NCI-H2029 (cell line): Measurements from ENCODE around the gene PKN3.
"Not testable (repeated sequence)": the region's sequence is repeated elsewhere in the genome, so short reads cannot be mapped to it uniquely, and the experiment has no call there.

Experiments used
- DNase-seq: peaks from one replicate; lab custom pipeline; 2025; lab: John Stamatoyannopoulos, UW

PKN3 gene

GRCh38 chr9:128702445-128702948, at the start of gene PKN3:
Gene PKN3, plus strand, starts transcription at chr9:128702503. Its CDS starts 413 bp downstream, at chr9:128702916.
- DNase-seq, result peak; percentile 53

- DNase-seq, result no peak
Measured at GRCh38 chr9:128653908-128654307, 48.4 kb upstream of the PKN3 start.

DNA sequence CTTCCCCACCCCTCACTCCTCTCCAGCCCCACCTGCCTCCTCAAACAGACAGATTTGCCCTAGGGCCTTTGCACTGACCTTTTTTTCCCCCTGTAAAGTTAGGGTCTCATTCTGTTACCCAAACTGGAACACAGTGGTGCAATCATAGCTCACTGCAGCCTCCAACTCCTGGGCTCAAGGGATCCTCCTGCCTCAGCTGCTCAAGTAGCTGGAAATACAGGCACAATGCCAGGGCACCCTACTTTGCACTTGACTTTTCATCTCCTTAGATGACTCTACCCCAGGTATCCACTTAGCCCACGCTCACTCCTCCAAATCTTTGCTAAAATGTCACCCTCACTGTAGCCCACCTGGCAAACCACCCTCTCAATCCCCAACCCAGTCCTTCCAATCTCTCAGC, 47.8 kb upstream of the PKN3 start:
- DNase-seq, result no peak

DNA sequence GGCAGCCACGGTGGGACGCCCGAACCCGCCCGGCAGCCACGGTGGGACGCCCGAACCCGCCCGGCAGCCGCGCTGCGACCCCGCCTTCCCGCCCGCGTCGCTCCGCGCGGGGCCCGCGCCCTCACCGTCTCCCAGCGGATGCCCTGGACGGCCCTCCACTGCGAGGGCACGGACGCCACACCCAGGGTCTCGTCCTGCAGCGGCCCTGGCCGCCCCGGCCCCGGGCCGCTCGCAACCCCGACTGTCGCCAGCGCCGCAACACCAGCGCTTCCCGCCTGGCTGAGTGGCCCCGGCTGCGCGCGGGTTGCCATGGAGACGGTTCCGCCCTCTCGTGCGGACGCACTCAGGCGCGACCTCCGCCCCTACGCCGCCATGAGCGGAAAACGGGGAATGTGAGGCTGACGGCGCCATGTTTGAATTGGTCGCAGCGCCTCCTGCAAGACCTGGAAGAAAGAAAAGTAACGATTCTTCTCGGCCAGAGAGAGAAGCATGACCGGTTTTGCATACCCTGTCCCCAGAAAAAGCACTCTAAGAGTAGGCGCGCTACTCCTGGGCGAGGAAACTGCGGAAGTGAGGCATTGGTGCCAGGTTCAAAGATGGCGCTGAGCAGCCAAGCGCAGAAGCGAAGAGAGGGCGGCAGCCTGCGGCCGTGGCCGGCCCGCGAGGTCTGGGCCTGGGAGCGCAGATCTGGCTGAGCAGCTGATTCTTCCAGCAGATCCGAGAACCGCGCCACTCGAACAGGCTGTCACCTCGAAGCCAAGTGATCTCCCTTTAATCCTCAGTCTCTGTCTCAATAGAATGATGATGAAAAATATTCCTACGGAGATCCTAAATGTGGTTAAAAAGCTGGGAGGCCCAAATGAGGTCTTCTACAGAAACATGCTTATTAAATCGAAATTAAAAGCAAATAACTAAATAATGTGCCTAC, 45.6 kb upstream of the PKN3 start, which contains the start of gene DYNC2I2:
Gene DYNC2I2 (minus strand): TSS at position 432 of the 928 bp plus-strand sequence. CDS start 121 bp downstream, at position 311.
- peak; percentile 89 for DNase-seq

- DNase-seq, result no peak
Measured at GRCh38 chr9:128657344-128657704, 45.0 kb upstream of the PKN3 start.

- no peak for DNase-seq
Measured at GRCh38 chr9:128657796-128658195, 44.5 kb upstream of the PKN3 start.

- DNase-seq, result not testable (repeated sequence)
Measured at GRCh38 chr9:128666481-128666941, 35.8 kb upstream of the PKN3 start.

DNA sequence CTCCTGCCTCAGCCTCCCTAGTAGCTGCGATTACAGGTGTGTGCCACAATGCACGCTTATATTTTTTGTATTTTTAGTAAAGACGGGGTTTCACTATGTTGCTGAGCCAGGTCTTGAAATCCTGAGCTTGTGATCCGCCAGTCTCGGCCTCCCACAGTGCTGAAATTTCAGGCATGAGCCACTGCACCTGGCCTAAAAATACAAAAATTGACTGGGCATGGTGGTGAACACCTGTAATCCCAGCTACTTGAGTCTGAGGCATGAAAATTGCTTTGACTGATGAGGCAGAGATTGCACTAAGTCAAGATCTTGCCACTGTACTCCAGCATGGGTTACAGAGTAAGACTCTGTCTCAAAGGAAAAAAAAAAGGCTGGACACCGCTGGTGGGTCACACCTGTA, 32.5 kb upstream of the PKN3 start:
- no peak for DNase-seq

DNA sequence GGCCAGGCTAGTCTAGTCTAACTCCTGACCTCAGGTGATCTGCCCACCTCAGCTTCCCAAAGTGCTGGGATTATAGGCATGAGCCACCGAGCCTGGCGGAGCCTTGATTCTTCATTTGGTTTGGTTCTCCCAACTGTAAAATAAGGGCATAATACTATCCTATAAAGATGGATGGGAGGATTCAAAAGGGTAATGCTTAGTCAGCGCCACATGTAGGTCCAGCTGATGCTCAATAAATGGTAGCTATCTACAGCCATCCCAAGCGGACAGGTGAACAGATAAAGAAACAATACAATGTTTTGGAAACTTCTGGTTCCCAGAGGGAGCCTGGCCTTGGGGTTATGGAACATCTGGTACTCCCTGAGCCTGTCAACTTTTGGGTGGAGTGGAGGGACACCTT, 26.9 kb upstream of the PKN3 start:
- no peak for DNase-seq

DNA sequence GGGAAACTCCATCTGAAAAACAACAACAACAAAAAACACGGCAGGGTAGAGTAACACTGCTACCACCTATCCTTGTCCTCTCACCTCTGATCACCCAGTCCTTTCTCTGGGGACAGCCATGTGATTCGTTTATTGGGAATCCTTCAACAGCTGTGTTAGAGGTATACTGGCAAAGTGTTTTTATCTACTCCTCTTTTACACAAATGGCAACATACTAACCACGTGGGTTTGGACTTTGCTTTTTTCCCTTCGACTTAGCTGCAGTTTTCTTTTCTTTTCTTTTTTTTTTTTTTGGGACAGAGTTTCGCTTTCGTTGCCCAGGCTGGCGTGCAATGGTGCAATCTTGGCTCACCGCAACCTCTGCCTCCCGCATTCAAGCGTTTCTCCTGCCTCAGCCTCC, 24.5 kb upstream of the PKN3 start:
- no peak for DNase-seq

DNA sequence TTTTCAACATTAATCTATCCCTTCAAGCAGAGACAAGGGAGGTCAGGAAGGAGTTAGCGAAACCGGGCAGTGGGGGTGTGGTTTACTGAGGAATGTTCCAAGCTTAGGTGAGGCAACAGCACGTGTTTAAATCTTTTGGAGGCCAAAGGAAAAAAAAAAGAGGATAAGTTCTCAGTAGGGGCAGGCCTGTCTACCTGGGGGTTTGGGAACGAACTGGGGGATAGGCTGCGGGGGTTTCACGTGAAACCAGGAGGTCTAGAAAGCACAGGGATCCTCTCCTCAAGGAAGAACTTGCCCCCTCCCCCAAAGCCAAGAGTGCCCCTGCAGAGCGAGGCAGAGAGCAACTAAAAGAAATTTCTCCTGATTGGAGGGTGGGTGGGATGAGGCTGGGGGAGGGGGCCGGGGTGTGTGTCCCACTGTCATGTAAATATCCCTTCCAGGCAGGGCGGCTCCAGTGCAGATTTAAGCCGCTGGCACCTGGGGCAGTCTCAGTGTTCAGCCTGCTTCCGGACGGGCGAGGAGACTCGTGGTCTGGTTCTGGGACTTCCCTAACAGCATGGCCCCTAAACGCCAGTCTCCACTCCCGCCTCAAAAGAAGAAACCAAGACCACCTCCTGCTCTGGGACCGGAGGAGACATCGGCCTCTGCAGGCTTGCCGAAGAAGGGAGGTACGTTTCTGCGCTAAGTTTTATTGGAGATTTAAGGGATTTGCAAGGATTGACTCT, 18.8 kb upstream of the PKN3 start:
- no peak for DNase-seq

- no peak for DNase-seq
Measured at GRCh38 chr9:128684065-128684324, 18.3 kb upstream of the PKN3 start.

DNA sequence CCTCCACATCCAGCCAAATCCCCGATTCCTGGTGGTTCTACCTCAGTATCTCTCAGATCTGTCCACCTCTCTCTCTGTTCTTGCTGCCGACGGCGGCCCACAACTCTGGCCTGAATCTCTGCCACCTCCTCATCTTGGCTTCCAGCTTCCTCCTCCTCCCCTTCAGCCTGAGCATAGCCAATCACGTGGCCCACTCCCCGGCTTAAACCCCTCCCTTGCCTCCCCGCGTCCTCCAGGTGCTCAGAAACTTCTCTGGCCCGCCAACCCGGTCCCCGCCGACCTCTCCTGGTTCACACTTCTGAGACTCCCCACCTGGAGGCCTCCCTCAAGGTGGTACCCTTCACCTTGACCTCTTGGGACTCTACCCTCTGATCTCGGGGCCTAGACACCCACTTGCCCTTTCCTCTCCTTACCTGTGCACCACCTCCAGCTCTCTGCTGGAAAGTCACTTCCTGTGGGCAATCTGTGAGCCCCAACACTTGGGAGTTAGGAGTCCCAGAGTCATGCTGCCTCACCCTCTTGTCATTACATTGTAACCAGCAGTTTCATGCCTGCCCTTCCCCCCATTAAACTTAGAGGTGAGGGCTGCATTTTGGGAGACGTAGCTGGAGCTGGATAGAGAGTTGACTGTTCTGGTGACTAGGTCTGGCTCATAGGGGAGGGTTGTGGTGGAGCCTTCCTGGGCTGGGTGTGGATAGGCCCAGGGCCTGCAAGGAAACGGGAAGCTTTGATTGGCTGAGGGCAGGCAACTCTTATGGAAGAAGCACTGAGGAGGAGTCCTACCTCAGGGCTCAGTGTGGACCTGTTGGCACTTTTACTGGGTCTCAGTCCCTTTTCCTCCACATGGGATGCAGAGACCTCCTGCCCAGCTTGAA, 17.7 kb upstream of the PKN3 start:
- DNase-seq, result peak; percentile 85

DNA sequence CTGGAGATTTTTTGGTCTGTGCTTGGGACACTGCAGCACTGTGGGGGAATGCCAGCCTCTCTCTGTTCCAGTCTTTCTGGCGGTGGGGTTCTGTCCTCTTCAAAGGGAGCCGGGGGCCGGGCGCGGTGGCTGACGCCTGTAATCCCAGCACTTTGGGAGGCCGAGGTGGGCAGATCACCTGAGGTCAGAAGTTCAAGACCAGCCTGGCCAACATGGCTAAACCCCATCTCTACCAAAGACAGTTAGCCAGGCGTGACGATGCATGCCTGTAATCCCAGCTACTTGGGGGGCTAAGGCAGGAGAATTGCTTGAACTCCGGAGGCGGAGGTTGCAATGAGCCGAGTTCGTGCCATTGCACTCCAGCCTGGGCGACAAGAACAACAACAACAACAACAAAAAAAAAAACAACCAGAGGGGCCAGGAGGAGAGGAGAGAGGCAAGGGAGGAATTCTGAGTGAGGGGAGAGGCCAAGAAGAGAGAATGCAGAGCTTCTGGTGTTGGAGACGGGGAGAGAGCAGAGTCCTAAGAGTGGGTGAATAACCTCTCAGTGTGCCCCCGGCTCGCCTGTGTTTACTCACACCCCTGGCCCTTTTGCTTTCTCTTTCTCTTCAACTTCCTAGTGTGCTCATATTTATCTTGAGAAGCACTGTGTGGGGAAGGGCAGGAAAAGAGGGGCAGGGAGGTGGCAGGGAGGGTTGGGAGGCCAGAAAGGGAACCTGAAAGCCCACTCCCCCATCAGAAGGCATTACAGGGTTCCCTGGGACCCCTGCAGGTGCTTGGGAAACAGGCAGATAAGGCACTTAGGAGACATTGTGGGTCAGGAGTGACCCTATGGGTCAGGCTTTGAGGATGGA, 16.4 kb upstream of the PKN3 start:
- no peak for DNase-seq

- DNase-seq, result no peak
Measured at GRCh38 chr9:128687453-128687852, 14.8 kb upstream of the PKN3 start.

DNA sequence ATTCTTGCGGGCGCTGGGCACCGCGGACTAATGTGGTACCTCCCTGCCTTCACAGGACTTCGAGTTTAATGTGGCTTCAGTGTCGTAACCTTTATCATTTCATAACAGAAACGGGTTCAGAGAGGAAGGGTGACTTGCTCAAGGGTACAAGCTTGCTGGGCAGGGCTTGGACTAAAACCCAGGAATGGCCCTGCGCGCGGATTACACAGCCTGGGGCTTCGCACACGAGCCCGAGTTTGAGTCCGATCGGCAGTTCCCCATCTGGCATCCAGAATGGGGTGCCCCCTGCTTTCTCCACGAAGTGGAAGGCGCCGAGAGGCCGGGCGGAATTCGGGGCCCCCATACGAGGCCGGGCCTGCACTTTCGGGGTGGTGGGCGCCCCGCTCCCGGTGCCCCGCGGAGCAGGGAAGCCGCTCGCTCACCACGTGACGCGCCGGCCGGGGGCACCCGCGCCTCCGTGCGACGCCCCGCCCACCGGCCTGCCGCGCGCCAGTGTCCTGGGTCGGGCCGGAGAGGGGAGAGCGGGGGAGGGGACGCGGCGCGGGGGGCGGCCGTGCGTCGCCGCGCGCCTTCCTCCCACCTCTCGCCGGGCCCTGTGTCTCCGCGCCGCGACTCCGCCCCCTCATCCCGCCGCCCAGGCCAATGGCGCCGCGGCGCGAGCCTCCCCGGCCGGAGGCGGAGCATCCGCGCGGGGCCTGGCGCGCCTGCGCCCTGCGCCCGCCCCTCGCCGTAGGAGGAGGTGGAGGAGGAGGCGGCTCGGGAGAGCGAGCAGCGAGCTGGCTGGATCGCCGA, 13.6 kb upstream of the PKN3 start, which contains the start of gene SET:
Gene SET (plus strand): TSS at position 722 of the 792 bp plus-strand sequence. CDS start 361 bp downstream, outside the sequence.
- peak; percentile 89 for DNase-seq

- DNase-seq, result peak; percentile 54
Measured at GRCh38 chr9:128689293-128689774, 13.0 kb upstream of the PKN3 start.

DNA sequence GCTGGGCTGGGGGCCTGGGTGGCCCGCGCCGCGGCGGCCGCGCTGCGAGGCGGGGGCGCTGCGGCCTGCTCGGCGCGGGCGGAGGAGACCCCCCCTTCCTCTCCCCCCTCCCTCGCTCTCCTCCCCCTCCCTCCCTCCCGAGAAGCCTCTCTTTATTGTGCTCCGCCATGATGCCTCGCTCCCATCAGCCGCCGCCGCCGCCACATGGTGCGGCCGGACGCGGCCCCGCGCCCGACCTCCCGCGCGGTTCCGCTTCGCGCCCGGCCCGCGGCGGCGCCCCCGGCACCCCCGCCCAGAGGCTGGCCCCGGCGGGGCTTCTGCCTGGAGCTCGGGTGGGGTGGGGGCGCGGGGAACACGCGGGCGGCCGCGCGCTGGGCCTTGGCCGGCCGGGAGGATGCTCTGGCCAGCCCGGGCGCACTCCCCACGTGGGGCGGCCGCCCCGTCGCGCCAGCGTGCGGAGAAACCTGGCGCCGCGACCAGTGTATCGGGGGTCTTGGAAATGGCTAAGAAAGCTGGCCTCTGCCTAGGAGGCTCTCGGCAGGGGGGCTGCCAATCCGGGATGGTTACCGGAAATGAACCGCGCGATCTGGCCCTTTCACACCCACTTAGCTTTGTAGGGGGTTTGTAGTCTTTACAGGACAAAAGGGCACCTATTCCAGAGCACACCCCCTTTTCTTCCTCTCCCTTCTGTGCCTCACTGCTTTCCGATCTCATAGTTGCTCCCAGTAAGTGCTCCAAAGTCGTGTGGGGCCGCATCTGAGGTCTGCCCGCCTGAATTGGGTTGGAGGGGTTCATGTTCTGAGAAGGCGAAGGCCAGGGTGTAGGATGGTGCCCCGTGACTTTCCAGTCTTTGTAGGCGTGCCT, 12.3 kb upstream of the PKN3 start:
- DNase-seq, result peak; percentile 37

DNA sequence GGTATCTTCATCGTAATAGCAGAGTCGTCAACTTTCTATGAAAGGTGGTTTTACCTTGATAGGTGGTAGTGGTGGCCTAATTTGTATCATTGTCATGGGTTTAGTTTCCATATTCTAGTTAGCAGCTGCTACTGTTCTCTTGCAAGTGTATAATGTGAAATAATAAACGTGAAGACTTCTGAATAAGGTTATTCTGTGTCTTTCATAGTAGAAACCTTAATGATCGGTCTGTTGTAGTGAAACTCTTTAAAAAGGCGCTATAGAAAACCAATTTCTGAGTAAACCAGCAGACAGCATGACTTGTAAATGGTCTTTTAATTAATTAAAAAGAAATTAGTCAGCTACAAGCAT, 11.6 kb upstream of the PKN3 start:
- no peak for DNase-seq
